Measurements from ENCODE around the gene DPH7.
"Not testable (repeated sequence)": the region's sequence is repeated elsewhere in the genome, so short reads cannot be mapped to it uniquely, and the experiment has no call there.

DPH7 gene

DNA sequence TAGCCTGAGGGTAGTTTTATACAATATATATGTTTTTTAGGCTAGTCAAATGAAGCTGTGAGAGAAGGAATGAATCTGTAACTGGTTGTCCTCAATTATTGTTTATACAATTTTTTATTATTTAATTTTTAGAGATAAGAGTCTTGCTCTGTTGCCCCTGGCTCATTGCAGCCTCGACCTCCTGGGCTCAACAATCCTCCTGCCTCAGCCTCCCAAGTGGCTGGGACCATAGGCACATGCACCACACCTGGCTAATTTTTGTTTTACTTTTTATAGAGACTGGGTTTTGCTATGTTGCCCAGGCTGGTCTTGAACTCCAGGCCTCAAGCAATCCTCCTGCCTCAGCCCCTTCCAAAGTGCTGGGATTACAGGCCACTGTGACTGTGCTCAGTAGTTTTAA lies 24.4 kb downstream of the DPH7 start:
- Histone ChIP-seq H3K9me3 (replicated peaks; ENCODE audit: low read length) (no peaks in the 10 kb centered on the region), H3K4me1 (ENCODE audit: control insufficient read depth, insufficient read depth, low read length) (peaks cover 15% of the 10 kb centered on the region), H3K4me3 (ENCODE audit: low read length) (no peak overlapping the region), H3K4me2 (ENCODE audit: low read length) (no peak overlapping the region), H3K36me3 (ENCODE audit: insufficient read depth, low read length) (peaks cover 32% of the 10 kb centered on the region), H3K9ac (ENCODE audit: low read depth, low read length) (no peak overlapping the region), H3K27me3 (ENCODE audit: control insufficient read depth, insufficient read depth, low read length) (no peaks in the 10 kb centered on the region)

DNA sequence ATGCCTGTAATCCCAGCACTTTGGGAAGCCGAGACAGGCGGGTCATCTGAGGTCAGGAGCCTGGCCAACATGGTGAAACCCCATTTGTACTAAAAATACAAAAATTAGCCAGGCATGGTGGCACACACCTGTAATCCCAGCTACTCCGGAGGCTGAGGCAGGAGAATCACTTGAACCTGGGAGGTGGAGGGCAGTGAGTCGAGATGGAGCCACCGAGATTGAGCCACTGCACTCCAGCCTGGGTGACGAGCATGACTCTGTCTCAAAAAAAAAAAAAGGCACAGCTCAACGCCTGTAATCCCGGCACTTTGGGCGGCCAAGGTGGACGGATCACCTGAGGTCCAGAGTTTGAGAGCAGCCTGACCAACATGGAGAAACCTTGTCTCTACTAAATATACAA lies 25.1 kb downstream of the DPH7 start:
- not testable (repeated sequence) for H3K9ac ChIP-seq (ENCODE audit: low read depth, low read length); H3K4me3 ChIP-seq (ENCODE audit: low read length); H3K9me3 ChIP-seq (replicated peaks; ENCODE audit: low read length); H3K27me3 ChIP-seq (ENCODE audit: control insufficient read depth, insufficient read depth, low read length); H3K4me2 ChIP-seq (ENCODE audit: low read length)
- H3K4me1 ChIP-seq (ENCODE audit: control insufficient read depth, insufficient read depth, low read length), result peaks cover 15% of the 10 kb centered on the region
- peaks cover 32% of the 10 kb centered on the region for H3K36me3 ChIP-seq (ENCODE audit: insufficient read depth, low read length)

DNA sequence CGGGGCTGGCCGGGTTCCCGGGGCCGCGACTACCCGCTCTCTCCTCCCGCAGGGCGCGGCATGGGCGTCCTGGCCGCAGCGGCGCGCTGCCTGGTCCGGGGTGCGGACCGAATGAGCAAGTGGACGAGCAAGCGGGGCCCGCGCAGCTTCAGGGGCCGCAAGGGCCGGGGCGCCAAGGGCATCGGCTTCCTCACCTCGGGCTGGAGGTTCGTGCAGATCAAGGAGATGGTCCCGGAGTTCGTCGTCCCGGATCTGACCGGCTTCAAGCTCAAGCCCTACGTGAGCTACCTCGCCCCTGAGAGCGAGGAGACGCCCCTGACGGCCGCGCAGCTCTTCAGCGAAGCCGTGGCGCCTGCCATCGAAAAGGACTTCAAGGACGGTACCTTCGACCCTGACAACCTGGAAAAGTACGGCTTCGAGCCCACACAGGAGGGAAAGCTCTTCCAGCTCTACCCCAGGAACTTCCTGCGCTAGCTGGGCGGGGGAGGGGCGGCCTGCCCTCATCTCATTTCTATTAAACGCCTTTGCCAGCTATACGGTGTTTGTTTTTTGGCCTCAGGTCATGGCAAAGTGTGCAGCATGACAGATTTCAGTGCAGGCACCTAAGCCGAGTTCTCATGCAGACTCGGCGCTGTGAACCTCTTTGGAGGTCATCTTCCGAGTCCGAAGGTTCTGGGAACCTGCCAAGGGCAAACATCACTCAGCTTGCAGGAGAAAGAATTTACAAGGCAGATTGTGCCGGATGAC lies 26.5 kb downstream of the DPH7 start:
- Histone ChIP-seq H3K4me2 (ENCODE audit: low read length) (peak overlapping the region; percentile 97), H3K27me3 (ENCODE audit: control insufficient read depth, insufficient read depth, low read length) (no peaks in the 10 kb centered on the region), H3K4me3 (ENCODE audit: low read length) (peak overlapping the region; percentile 96), H3K9ac (ENCODE audit: low read depth, low read length) (peak overlapping the region; percentile 87), H3K36me3 (ENCODE audit: insufficient read depth, low read length) (peaks cover 28% of the 10 kb centered on the region), H3K9me3 (replicated peaks; ENCODE audit: low read length) (no peaks in the 10 kb centered on the region), H3K4me1 (ENCODE audit: control insufficient read depth, insufficient read depth, low read length) (peaks cover 15% of the 10 kb centered on the region)

DNA sequence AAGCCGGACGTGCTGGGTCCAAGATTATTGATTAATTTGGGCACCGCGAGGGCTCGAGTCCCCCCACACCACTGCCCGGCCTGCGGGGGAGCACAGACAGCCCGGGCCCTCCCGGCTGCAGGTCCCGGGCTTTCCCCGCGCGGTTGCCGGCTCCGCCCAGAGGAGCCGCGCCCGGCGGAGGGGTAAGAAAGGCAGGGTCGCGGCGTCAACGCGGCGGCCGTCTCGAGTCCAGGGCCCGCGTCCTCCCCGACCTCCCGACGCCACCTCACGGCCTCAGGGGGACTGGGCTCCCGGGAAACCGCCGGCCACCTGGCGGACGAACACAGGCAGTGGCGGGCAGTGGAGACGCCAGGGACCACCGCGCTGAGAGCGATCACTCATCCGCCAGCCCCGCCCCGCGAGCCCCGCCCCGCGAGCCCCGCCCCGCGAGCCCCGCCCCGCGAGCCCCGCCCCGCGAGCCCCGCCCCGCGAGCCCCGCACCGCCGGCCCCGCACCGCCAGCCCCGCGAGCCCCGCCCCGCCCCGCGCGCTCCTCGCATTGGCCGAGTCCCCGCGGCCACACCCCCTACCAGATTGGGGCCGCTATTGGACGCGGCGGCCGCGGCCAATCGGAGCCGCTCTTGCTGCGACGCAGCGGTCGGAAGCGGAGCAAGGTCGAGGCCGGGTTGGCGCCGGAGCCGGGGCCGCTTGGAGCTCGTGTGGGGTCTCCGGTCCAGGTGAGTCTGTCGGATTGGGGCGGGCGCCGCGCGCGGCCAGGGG lies 27.3 kb downstream of the DPH7 start, which contains the start of gene MRPL41:
Gene MRPL41 (plus strand): TSS at position 616 of the 758 bp plus-strand sequence. CDS start 203 bp downstream, outside the sequence.
- Histone ChIP-seq H3K36me3 (ENCODE audit: insufficient read depth, low read length) (peaks cover 23% of the 10 kb centered on the region), H3K4me3 (ENCODE audit: low read length) (peak within 1 kb of the TSS; percentile 96), H3K4me2 (ENCODE audit: low read length) (peak within 1 kb of the TSS; percentile 97), H3K4me1 (ENCODE audit: control insufficient read depth, insufficient read depth, low read length) (peaks cover 15% of the 10 kb centered on the region), H3K9me3 (replicated peaks; ENCODE audit: low read length) (no peaks in the 10 kb centered on the region), H3K9ac (ENCODE audit: low read depth, low read length) (peak within 1 kb of the TSS; percentile 87), H3K27me3 (ENCODE audit: control insufficient read depth, insufficient read depth, low read length) (no peaks in the 10 kb centered on the region)

DNA sequence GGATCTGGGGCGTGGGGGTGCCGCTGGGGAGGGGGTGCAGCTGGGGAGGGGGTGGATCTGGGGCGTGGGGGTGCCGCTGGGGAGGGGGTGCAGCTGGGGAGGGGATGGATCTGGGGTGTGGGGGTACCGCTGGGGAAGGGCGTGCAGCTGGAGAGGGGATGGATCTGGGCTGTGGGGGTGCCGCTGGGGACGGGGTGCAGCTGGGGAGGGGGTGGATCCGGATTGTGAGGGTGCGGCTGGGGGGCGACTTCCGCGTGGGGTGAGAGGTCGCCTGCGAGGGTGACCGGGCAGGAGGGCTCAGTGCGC lies 27.8 kb downstream of the DPH7 start:
- Histone ChIP-seq H3K4me2 (ENCODE audit: low read length) (peak overlapping the region; percentile 96), H3K4me1 (ENCODE audit: control insufficient read depth, insufficient read depth, low read length) (peaks cover 15% of the 10 kb centered on the region), H3K4me3 (ENCODE audit: low read length) (peak overlapping the region; percentile 80), H3K9ac (ENCODE audit: low read depth, low read length) (peak overlapping the region; percentile 75), H3K36me3 (ENCODE audit: insufficient read depth, low read length) (peaks cover 17% of the 10 kb centered on the region)
- not testable (repeated sequence) for H3K27me3 ChIP-seq (ENCODE audit: control insufficient read depth, insufficient read depth, low read length); H3K9me3 ChIP-seq (replicated peaks; ENCODE audit: low read length)

DNA sequence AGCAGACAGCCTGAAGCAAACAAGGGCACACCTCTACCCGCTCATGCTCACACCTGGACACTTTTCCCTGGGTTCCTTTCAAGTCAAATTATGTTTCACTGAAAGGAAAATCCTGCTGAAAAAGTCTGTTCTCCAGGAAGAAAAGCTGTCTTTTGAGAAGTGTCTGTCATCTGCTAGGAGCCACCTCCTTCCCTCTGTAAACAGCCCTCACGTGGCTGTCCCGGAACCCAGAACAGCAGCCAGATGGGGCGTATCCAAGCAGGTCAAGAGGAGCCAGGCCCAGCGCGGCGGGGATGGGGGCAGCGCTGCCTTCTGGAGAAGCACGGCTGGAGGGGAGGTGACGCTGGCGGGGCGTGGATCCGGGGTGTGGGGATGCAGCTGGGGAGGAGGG lies 28.5 kb downstream of the DPH7 start, which contains the start of gene PNPLA7:
Gene PNPLA7 (minus strand): TSS at position 172 of the 391 bp plus-strand sequence. CDS start 205 bp downstream, outside the sequence.
- H3K4me3 ChIP-seq (ENCODE audit: low read length), result peak within 1 kb of the TSS; percentile 80
- peaks cover 10% of the 10 kb centered on the region for H3K36me3 ChIP-seq (ENCODE audit: insufficient read depth, low read length)
- H3K4me1 ChIP-seq (ENCODE audit: control insufficient read depth, insufficient read depth, low read length), result peaks cover 16% of the 10 kb centered on the region
- no peaks in the 10 kb centered on the region for H3K27me3 ChIP-seq (ENCODE audit: control insufficient read depth, insufficient read depth, low read length)
- peak within 1 kb of the TSS; percentile 75 for H3K9ac ChIP-seq (ENCODE audit: low read depth, low read length)
- H3K4me2 ChIP-seq (ENCODE audit: low read length), result peak within 1 kb of the TSS; percentile 96
- no peaks in the 10 kb centered on the region for H3K9me3 ChIP-seq (replicated peaks; ENCODE audit: low read length)

DNA sequence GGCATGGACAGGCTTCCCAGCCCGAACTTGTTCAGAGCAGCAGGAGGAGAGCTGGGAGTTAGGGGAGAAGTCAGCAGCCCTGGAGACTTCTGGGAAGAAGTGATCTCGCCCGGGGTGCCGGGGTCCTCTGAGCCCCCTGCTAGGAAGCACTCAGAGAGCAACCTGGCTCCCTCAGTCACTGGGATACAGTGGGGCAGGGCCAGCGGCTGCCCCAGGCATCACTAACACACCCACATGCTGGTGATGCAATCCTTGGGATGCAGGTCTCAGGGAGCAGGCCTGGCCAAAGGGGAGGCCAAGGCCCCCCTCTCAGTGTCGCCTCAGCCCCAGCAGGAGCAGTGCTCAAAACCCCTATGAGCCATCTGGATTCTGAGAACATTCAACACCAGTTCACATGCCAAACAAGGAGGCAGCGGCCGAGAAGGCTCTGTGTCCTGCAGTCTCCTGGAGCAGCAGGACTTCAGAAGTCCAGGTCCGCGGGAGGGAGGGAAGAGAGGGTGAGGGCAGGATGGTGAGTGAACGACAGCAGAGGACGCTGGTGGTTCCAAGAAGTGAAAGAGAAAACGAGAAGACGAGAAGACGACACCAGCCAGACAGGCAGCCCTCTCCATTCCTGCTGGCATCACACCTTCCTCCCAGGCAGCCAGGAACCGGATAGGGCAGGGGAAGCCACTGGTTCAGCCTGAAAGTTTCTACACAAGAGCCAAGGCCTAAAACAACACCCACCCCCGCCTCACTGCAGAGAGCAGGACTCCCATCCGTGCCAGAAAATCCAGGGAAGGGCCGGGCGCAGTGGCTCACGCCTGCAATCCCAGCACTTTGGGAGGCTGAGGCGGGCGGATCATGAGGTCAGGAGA lies 30.8 kb downstream of the DPH7 start:
- no peak overlapping the region for H3K9ac ChIP-seq (ENCODE audit: low read depth, low read length)

DNA sequence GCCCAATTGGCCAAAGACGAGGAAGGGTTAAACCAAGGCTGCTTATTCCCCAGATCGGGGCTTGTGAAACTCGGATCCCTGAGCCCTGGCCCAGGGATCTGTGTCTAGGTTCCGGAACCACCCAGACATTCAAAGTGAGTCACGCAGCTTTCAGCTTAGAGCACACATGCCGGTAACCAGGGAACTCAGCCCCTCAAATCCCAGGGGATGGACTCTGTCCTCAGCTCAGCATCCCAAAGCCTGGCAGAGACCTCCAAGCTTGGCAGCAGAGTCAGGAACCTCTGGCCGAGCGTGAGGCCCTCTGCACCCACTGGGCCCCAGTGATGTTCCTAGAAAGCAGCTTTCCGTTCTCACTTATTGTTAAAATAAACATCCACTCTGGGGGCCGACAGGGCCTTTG lies 33.6 kb downstream of the DPH7 start:
- peak overlapping the region; percentile 27 for H3K9ac ChIP-seq (ENCODE audit: low read depth, low read length)
- no peaks in the 10 kb centered on the region for H3K36me3 ChIP-seq (ENCODE audit: insufficient read depth, low read length)
- H3K27me3 ChIP-seq (ENCODE audit: control insufficient read depth, insufficient read depth, low read length), result no peaks in the 10 kb centered on the region
- H3K4me2 ChIP-seq (ENCODE audit: low read length), result peak overlapping the region; percentile 36
- H3K9me3 ChIP-seq (replicated peaks; ENCODE audit: low read length), result no peaks in the 10 kb centered on the region
- no peak overlapping the region for H3K4me3 ChIP-seq (ENCODE audit: low read length)
- peaks cover 21% of the 10 kb centered on the region for H3K4me1 ChIP-seq (ENCODE audit: control insufficient read depth, insufficient read depth, low read length)

More for the DNA sequence above, 30.8 kb downstream of the DPH7 start:
- Histone ChIP-seq H3K4me3 (ENCODE audit: low read length) (no peak overlapping the region), H3K9me3 (replicated peaks; ENCODE audit: low read length) (no peaks in the 10 kb centered on the region), H3K4me1 (ENCODE audit: control insufficient read depth, insufficient read depth, low read length) (peaks cover 31% of the 10 kb centered on the region), H3K4me2 (ENCODE audit: low read length) (no peak overlapping the region), H3K36me3 (ENCODE audit: insufficient read depth, low read length) (no peaks in the 10 kb centered on the region), H3K27me3 (ENCODE audit: control insufficient read depth, insufficient read depth, low read length) (no peaks in the 10 kb centered on the region)

DNA sequence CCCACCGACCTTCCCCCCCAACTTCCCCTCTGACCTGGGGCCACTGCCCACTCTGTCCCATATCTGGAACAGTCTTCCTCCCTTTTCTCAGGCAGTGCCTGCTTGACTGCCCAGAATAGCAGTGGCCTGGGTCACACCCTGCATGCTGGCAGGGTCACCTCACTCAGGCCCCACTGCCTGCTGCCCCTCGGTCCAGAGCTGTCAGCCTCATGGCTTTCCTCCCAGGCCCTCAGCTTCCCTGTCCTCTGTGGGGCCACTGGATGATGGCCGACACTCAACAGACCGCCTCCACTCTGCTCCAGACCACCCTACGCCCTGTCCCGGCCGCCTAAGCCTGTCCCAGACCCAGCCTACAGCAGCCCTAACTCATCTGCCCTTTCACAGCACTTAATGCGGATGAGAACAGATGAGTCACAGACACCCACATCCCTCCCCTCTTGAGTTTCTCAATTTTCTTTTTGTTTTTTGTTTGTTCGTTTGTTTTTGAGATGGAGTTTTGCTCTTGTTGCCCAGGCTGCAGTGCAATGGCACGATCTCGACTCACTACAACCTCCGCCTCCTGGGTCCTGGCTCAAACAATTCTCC lies 34.5 kb downstream of the DPH7 start:
- Histone ChIP-seq H3K4me3 (ENCODE audit: low read length) (no peak overlapping the region), H3K27me3 (ENCODE audit: control insufficient read depth, insufficient read depth, low read length) (no peaks in the 10 kb centered on the region), H3K9ac (ENCODE audit: low read depth, low read length) (no peak overlapping the region), H3K4me1 (ENCODE audit: control insufficient read depth, insufficient read depth, low read length) (peaks cover 16% of the 10 kb centered on the region), H3K36me3 (ENCODE audit: insufficient read depth, low read length) (no peaks in the 10 kb centered on the region), H3K9me3 (replicated peaks; ENCODE audit: low read length) (no peaks in the 10 kb centered on the region), H3K4me2 (ENCODE audit: low read length) (peak overlapping the region; percentile 54)

DNA sequence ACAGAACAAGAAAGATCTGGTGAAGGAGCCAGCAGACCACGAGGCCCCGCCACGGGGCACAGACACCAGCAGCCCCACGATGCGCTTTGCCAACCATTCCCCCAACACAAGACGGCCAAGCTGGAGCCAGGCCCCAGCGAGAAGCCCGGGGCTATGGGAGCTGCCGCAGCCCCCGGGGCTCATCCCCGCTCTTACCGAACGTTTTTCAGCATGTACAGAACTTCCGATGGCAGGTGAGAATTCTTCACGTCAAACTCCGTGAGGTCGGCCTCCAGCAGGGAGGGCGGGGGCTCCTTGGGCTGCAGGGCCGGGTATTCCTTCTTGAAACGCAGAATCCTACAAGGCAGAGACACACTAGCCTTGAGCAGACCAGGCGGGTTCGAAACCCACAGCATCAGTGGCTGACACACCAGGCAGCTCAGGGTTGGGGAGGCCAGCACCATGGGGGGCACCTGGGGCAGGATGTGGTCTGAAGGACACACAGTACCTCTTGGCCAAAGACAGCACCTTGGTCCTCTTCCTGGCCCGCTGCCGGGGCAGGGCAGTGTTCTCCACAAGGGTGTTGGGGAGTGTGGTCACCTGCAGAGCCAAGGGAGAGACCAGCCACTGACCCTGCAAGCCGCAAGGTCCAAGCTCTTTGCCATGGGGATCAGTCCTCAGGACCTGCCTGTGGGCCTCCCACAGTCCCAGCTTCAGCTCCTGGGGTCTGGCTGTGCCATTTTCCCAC lies 35.3 kb downstream of the DPH7 start:
- Histone ChIP-seq H3K27me3 (ENCODE audit: control insufficient read depth, insufficient read depth, low read length) (no peaks in the 10 kb centered on the region), H3K9ac (ENCODE audit: low read depth, low read length) (no peak overlapping the region), H3K4me1 (ENCODE audit: control insufficient read depth, insufficient read depth, low read length) (peaks cover 16% of the 10 kb centered on the region), H3K9me3 (replicated peaks; ENCODE audit: low read length) (no peaks in the 10 kb centered on the region), H3K36me3 (ENCODE audit: insufficient read depth, low read length) (no peaks in the 10 kb centered on the region), H3K4me3 (ENCODE audit: low read length) (no peak overlapping the region), H3K4me2 (ENCODE audit: low read length) (no peak overlapping the region)
